Measurements from ENCODE around the gene TNMD. TPM values are rescaled to one million over a fixed set of nuclear protein-coding genes. Genes with fewer than 3 reads are reported as not detected.

TNMD gene
- total RNA-seq, 1 donor from 2014 or later: not detected

DNA sequence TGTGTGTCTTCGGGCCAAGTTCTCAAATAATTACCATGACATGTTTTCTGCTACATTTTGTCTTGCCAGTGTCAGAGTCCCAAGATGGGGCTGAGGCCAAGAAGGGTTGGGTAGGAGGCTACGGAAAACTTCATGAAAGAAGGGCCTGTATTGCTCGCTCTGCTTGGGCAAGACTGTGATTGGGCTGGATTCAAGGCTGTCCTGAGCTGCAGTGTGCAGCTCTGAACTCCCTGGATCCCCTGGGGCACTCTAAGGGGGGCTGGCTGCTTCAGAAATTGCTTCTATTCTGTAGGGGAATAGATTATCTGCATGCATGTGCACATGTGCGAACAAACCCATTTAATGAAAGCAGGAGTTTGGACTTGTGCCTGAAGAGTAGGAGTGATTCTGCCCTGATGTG, 38.3 kb downstream of the TNMD start:
- Mint-ChIP-seq H3K27me3 (ENCODE audit: unreplicated experiment) (peaks cover 1% of the 10 kb centered on the region), H3K9me3 (ENCODE audit: unreplicated experiment) (no peaks in the 10 kb centered on the region), H3K27ac (ENCODE audit: unreplicated experiment) (no peak overlapping the region), H3K4me3 (ENCODE audit: unreplicated experiment) (no peak overlapping the region), H3K4me1 (ENCODE audit: unreplicated experiment) (peaks cover 2% of the 10 kb centered on the region), H3K36me3 (ENCODE audit: unreplicated experiment) (no peaks in the 10 kb centered on the region)
- TF ChIP-seq, protein P1, sequence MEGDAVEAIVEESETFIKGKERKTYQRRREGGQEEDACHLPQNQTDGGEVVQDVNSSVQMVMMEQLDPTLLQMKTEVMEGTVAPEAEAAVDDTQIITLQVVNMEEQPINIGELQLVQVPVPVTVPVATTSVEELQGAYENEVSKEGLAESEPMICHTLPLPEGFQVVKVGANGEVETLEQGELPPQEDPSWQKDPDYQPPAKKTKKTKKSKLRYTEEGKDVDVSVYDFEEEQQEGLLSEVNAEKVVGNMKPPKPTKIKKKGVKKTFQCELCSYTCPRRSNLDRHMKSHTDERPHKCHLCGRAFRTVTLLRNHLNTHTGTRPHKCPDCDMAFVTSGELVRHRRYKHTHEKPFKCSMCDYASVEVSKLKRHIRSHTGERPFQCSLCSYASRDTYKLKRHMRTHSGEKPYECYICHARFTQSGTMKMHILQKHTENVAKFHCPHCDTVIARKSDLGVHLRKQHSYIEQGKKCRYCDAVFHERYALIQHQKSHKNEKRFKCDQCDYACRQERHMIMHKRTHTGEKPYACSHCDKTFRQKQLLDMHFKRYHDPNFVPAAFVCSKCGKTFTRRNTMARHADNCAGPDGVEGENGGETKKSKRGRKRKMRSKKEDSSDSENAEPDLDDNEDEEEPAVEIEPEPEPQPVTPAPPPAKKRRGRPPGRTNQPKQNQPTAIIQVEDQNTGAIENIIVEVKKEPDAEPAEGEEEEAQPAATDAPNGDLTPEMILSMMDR (IDR thresholded peaks at IDR 0.05): no peak
- DNase-seq (ENCODE audit: extremely low spot score, unreplicated experiment): no peak

DNA sequence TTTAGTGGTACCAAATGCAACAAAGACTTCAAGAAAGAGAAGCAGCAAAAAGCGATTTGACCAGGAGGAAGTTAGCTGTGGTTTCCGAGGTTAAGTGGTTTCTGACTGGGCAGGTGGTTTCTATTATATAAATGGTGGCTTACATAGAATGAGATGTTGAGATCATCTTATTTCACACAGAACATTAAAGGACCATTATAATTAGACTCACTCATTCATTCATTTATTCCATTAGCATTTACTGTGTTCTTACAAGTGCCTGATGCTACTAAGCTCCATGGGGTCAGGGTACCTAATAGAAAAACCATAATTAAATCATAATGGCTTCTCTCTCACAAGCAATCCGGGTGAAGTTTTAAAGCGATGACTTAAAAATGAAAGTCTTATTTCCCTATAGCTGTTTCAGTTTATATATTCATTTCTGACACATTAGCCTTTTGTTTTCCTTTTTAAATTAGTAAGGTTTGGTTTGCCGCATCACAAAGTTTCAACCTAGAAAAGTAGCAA, 41.3 kb downstream of the TNMD start:
- H3K36me3 Mint-ChIP-seq (ENCODE audit: unreplicated experiment): peaks cover 18% of the 10 kb centered on the region
- peaks cover 2% of the 10 kb centered on the region for H3K4me1 Mint-ChIP-seq (ENCODE audit: unreplicated experiment)
- no peak overlapping the region for H3K4me3 Mint-ChIP-seq (ENCODE audit: unreplicated experiment)
- no peaks in the 10 kb centered on the region for H3K9me3 Mint-ChIP-seq (ENCODE audit: unreplicated experiment)
- TF ChIP-seq, protein P1 (IDR thresholded peaks at IDR 0.05): no peak
- H3K27ac Mint-ChIP-seq (ENCODE audit: unreplicated experiment): no peak overlapping the region
- H3K27me3 Mint-ChIP-seq (ENCODE audit: unreplicated experiment): no peaks in the 10 kb centered on the region
- no peak for DNase-seq (ENCODE audit: extremely low spot score, unreplicated experiment)

DNA sequence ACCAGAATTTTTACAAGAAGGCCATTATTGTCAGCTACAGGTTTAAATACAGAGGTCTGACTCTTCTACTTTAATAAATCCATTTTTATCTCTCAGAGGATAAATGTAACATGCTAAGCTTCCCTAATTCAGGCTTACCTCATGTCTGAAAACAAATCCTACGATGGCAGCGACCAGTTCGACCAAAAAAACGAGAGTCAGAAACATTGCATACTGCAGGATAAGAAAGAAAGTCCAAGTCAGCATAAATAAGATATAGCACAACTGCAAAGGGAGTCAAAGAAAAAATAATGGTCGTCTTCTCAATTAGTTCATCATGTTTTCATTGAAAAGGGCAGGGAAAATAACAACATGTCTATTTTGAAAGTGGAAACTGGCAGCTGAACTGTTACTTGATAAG, 50.3 kb downstream of the TNMD start:
- DNase-seq (ENCODE audit: extremely low spot score, unreplicated experiment): no peak
- Mint-ChIP-seq H3K4me1 (ENCODE audit: unreplicated experiment) (peaks cover 27% of the 10 kb centered on the region), H3K27me3 (ENCODE audit: unreplicated experiment) (no peaks in the 10 kb centered on the region), H3K4me3 (ENCODE audit: unreplicated experiment) (peak overlapping the region; percentile 92), H3K27ac (ENCODE audit: unreplicated experiment) (no peak overlapping the region), H3K9me3 (ENCODE audit: unreplicated experiment) (peaks cover 8% of the 10 kb centered on the region), H3K36me3 (ENCODE audit: unreplicated experiment) (peaks cover 10% of the 10 kb centered on the region)
- TF ChIP-seq, protein P1 (IDR thresholded peaks at IDR 0.05): no peak

DNA sequence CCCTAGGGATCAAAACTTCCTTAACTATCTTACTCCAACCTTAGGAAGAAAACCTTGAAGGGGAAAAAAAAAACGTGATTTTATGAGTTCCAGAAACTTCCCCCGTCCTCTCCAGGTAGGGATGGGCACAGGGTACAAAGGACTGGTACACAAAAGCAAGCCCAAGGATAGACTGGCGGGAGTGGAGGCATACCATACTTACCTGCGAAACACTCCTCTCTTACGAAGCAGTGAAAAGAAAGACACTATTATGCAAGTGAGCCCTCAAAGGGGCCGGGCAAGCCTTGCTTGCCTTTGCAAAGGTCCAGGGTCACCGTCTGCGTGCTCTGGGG, 51.2 kb downstream of the TNMD start:
- TF ChIP-seq, protein P1 (IDR thresholded peaks at IDR 0.05): no peak
- Mint-ChIP-seq H3K4me1 (ENCODE audit: unreplicated experiment) (peaks cover 27% of the 10 kb centered on the region), H3K36me3 (ENCODE audit: unreplicated experiment) (peaks cover under 1% of the 10 kb centered on the region), H3K4me3 (ENCODE audit: unreplicated experiment) (peak overlapping the region; percentile 92), H3K9me3 (ENCODE audit: unreplicated experiment) (peaks cover 8% of the 10 kb centered on the region), H3K27me3 (ENCODE audit: unreplicated experiment) (no peaks in the 10 kb centered on the region), H3K27ac (ENCODE audit: unreplicated experiment) (peak overlapping the region; percentile 93)
- no peak for DNase-seq (ENCODE audit: extremely low spot score, unreplicated experiment)

DNA sequence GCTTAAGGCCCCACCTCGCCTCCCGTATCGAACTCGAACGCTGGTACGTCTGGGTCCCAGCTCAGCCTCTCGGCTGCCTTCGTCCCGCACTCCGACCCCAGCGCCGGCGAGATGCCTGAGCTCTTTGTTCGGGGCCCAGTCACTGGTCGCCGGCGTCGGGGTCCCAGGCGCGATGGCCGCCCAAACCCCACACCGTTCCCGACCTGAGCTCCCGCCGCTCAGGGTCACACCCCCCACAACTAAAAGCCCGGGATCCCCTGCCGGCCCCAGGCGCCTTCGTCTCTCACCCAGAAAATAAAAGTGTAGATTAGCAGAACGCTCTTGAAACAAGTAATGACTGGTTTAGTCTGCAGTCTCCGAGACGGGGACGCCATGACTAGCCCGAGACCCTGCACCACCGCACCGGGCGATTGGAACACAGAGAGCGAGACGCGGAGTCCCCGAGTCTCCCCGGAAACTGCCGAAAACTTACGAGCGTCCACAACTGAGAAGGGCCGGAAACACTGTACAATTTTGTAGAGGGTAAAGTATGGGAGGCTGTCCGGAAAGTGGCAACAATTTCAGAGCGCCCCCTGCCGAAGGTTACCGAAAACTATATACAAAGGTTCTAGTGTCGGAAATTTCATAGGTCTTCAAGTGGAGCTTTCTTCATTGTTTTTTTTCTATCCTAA, 51.7 kb downstream of the TNMD start, which contains the start of gene TSPAN6:
Gene TSPAN6, minus strand, starts transcription at position 486 of the 671 bp plus-strand sequence. Its CDS starts 112 bp downstream, at position 374.
- peak; percentile 93 for DNase-seq (ENCODE audit: extremely low spot score, unreplicated experiment)
- H3K4me3 Mint-ChIP-seq (ENCODE audit: unreplicated experiment): peak within 1 kb of the TSS; percentile 92
- peak within 1 kb of the TSS; percentile 93 for H3K27ac Mint-ChIP-seq (ENCODE audit: unreplicated experiment)
- H3K4me1 Mint-ChIP-seq (ENCODE audit: unreplicated experiment): peaks cover 28% of the 10 kb centered on the region
- H3K36me3 Mint-ChIP-seq (ENCODE audit: unreplicated experiment): no peaks in the 10 kb centered on the region
- no peaks in the 10 kb centered on the region for H3K27me3 Mint-ChIP-seq (ENCODE audit: unreplicated experiment)
- TF ChIP-seq, protein P1 (IDR thresholded peaks at IDR 0.05): peak; percentile 66
- H3K9me3 Mint-ChIP-seq (ENCODE audit: unreplicated experiment): peaks cover 10% of the 10 kb centered on the region

All from osteocyte (in vitro differentiated cells).